SH-SY5Y (cell line): ENCODE data around the gene SETD5.

Experiments used
- GATA2 ChIP-seq: IDR thresholded peaks from 2 replicates; pipeline ENCODE4 v1.6.1; 2011; ENCODE audit warnings: mild to moderate bottlenecking, low read depth, low read length
- GATA3 ChIP-seq: IDR thresholded peaks from 2 replicates; pipeline ENCODE4 v1.6.1; 2011; ENCODE audit warnings: low read depth, mild to moderate bottlenecking, low read length, moderate library complexity

SETD5 gene

DNA sequence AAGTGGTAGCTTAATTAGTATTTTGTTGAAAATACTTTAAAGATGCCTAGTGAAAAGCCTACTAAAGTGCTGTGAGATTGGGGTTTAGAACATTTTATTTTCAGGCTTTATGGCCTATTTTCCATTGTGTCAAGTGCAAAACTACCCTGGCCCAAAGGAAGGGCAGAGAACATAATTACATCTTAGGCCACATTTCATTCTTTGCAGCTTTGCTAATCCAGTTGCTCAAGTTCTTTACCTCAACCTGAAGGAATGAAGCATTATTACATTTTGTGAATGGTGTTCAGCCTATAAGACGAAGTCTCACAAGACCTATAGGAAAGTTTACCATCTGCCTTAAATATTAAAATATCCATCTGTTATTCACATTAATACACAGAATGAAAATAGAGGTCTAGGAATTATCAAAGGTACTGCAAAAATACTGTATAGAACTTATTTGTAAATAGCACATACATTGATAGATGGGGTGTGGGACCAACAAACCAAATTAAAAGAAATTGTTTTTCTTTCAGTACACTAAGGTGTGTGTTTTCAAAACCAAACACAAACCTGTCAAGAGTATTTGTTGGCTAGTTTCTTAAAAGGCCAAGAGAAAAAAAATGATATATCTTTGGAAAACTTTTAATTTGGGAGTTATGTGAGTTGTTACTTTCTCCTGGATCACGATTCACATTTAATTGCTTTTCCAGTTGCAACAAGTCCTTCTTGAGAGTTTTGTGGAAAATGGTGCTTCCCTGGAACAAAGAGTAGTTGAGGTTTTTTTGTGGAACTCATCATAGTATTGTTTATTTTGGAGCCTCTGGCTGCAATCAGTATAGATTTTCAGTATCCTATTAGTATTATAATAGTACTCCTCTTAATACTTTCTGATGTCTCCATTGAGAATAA lies 12.0 kb upstream of the SETD5 start:
- TF ChIP-seq GATA2 (no peak), GATA3 (no peak)

DNA sequence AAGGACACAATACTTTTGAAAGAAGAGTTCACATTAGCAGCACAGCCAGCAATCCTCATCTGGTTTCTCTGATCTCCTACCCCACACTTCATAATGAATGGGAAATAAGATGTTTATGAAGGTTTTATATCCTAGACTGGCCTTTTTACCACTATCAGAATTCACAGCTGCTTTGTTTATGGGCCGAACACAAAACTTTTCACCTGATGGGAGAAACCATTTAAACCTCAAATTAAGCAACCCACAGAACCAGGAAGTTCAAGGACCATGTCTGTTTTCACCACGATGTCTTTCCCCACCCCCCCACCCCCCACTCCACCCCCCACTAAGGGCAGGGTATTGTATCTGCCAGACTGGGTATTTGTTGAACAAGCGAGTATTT lies 11.3 kb upstream of the SETD5 start:
- TF ChIP-seq GATA2 = no peak
- TF ChIP-seq GATA3 = no peak

DNA sequence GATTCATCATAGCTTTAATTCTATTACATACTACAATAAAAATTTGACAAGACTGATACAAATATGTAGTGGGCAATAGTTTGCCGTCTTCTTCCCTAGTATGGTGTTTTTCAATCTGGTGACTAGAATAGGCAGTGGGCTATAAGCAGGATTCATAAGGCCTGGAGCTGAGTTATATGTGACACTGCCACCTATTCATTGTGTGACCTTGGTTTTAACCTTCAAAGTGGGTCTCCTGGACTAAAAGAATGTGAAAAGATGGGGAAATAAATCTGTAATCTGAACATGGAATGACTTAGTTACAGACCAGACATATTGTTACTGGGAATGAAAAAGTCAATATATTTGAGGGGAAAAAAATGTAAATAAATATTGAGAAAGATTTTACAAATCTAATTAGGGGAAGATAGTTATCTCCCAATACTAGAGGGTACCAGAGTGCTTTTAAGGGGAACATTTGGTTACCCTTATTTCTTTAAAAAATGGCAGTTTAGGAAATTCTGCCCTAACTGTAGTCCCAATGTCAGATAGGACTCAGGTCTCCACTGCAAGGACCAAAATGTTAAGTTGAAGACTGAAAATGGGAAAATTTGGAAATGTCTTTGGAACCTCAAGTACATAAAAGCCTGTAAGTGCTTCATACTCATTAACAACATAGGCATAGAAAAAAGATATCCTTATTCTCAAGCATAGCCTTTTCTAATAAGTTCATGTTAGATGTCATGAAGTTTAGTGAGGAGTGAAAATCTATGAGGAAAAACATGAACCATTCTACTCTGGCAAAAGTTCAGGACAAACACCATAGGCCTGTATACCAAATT lies 10.7 kb upstream of the SETD5 start:
- TF ChIP-seq GATA2 (no peak), GATA3 (no peak)

DNA sequence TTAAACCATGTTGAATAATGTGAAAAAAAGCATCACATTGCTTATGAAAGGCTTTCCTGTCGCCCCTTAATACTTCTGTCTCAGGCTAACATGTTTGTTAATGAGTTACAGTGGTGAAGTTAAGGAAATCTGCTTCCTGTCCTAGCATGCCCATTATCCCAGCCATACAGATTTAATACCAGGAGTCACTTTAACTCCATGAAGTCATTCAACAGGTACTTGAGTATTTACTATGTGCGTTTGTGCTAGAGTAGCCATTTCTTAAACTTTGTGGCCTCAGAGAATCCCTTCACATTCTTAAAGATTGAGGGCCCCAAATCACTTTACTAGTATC lies 10.1 kb upstream of the SETD5 start:
- TF ChIP-seq GATA2 (no peak), GATA3 (no peak)

DNA sequence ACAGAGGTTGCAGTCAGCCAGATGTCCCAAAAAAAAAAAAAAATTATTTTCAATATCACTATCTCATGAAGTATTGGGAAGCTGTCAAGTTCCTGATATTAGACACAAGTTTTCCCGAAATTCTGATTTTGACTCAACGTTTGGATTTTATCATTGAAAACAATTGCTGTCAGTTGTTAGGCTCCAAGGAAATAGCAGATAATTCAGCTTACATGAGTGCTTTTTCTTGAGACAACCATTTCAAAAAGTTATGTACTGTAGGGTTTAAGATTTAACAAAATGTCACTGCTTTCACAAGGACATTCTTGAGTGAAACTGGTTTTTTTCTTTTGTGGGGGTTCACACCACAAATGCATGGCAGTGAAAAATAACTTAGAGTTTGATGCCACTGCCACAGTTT lies 9.3 kb upstream of the SETD5 start:
- TF ChIP-seq GATA2 (no peak), GATA3 (no peak)

DNA sequence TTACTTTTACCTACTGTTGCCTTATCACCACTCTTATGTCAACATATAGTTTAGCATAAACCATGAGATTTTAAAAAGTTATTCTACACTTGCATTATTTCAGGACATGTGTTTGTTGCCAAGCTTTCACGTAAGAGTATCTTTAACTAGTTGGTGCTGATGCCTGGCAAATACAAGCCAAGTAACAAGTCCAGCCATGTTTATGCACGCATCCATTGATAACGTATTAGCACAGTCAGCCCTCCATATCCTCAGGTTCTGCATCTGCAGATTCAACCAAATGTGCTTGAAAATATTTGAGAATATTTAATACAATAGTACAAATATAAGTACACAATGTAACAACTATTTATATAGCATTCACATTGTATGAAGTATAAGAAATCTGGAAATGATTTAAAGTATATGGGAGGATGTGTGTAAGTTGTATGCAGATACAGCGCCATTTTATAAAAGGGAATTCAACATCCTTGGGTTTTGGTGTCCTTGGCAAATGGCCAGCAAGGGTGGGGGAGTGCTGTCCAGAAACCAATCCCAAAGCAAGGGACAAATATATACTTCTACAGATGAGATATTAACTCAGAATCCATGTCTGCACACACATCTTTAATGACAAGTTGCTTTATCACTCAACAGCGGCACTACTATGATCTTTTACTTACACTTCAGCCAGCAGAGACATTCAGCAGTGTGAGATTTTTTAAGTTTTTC lies 8.7 kb upstream of the SETD5 start:
- TF ChIP-seq GATA3 (no peak), GATA2 (no peak)

DNA sequence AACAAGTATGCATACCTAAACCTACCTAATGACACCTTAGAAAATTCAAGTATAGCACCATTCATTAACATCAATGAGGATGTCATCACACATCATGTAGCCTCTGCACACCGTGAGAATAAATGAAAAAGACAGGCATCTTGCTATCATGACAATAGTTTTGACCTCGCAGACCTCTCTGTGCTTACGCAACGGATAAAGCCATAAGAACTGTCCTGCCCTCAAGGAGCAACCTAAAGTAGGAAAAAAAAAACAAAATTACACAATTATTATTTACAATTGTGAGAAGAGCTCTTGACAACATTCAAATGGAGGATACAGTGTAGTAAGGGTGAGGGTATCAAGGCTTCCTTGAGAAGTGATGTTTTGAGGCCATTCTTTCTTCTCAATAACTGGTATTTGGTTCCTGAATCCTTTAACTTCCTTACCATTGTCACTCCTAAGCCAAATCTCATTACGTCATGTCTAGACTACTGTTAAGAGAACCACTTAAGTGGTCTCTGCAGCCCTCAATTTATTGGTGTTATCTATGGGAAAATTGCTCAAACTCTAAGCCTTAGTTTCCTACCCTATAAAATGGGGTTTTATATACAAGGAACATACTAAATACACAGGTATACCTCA lies 7.0 kb upstream of the SETD5 start:
- no peak for TF ChIP-seq GATA2
- TF ChIP-seq GATA3 = no peak

DNA sequence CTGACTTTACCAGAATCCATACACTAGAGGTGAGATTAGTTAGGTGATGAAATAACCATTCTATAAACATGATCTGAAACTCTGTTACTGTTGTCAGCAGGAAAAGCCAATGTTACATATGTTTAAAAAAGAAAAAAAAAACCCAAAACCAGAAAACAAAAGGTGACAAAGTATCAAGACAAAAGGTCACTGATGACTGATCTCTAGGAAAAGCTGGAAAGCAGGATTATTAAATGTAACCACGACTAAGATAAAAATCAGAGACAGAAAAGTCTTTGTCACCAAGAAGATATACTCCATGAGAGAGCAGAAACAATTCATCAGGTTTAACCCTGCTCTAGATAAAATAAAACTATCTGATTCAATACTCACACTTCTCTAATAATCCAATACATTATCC lies 5.4 kb upstream of the SETD5 start:
- TF ChIP-seq GATA2 (no peak), GATA3 (no peak)

DNA sequence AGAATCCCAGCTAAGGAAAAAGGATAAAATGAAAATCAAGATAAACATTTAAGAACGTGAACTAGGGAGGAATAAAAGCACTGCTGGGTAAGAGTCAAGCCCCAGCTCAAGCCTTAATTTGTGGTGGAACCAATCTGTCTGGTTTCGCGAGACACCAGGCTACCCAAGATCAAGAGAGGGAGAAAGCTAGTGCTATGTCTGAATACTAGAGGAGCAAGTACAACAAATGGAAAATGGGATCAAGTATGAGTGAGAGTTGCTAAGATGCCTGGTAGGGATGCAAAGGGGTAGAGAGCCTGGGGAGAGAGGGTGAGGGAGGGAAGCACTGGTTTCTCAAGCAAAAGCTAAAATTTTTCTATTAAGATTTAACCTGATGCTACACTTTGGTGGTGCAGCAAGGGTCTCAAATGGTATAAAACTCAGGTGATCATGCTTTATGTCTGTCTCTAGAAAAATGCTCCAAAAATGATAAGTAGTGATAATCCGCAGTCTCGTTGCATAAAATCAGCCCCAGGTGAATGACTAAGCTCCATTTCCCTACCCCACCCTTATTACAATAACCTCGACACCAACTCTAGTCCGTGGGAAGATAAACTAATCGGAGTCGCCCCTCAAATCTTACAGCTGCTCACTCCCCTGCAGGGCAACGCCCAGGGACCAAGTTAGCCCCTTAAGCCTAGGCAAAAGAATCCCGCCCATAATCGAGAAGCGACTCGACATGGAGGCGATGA lies 1.7 kb upstream of the SETD5 start:
- TF ChIP-seq GATA3 (no peak), GATA2 (no peak)

DNA sequence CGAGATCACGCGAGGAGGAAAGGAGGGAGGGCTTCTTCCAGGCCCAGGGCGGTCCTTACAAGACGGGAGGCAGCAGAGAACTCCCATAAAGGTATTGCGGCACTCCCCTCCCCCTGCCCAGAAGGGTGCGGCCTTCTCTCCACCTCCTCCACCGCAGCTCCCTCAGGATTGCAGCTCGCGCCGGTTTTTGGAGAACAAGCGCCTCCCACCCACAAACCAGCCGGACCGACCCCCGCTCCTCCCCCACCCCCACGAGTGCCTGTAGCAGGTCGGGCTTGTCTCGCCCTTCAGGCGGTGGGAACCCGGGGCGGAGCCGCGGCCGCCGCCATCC lies 1.1 kb upstream of the SETD5 start:
- TF ChIP-seq GATA2 (no peak), GATA3 (no peak)

DNA sequence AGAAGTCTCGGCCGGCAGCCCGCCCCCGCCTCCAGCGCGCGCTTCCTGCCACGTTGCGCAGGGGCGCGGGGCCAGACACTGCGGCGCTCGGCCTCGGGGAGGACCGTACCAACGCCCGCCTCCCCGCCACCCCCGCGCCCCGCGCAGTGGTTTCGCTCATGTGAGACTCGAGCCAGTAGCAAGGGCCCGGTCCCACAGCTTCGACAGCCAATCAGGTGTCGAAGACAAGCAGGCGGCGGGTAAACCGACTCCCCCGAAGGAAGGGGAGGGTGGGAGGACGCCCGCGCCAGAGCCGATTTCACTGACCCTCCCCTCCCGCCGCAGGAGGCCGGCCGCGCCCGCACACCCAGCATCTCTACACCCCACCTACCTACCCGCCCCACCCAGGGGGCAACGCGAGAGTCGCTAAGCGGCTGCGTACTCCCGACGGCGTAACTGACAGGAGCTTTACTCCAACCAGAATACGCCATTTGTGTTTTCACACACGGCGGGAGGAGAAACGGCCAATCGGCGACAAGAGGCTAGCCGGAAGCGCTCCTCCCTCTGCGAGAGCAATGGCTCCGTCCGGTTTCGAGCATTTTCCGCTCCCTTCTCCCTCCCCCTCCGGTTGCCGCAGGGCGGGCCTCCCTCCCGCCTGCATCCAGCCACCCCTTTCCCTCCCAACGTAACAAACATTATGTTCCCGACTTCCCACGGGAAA lies 633 bp upstream of the SETD5 start:
- TF ChIP-seq GATA2 (no peak), GATA3 (no peak)

DNA sequence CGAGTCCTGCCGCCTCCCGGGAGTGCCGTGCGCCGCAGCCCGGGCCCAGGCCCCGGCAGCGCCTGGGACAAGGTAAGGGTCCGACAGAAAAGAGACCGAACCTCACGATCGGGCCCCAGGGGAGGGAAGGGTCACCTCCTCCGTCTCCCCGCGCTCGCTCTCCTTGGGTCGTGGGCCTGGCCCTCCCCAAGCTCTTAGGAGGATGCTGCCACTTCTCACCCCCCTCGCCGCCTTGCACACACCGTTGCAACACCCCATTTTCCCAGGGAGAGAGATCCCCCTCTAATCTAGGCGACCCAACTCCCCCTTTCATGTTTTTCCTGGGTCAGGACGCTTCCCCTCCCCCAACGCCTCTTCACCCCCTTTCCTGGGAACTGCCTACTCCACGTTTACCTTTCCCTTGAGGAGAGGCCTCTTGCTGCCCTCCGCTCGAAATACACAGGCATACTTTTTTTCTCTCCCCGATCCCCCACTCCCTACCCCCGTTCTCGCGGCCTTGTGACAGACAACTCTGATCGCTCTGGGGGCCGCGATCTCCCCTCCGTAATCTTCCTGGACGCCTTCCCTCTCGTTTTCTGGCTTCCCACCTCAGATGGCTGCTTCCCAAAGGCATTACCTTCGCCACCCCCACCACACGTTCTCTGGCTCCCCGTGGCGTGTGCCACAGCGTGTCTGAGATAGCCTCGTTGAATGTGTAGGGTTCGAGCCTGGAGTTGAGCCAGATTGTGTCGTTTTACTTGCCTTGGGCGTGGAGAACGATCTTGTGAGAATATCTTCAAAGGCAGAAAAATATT lies 688 bp downstream of the SETD5 start:
- TF ChIP-seq GATA2 = no peak
- TF ChIP-seq GATA3 = no peak
